HG03196 (cell line): ENCODE data around the gene FAM13A.
A peak's percentile ranks its signal among the peaks of the same experiment; 100 is the strongest.

Source experiments
- ATAC-seq: cut with Tn5 transposase; IDR thresholded peaks from one replicate; pipeline ENCODE4 v1.9.1; 2021; ENCODE audit not compliant: unreplicated experiment

FAM13A gene

DNA sequence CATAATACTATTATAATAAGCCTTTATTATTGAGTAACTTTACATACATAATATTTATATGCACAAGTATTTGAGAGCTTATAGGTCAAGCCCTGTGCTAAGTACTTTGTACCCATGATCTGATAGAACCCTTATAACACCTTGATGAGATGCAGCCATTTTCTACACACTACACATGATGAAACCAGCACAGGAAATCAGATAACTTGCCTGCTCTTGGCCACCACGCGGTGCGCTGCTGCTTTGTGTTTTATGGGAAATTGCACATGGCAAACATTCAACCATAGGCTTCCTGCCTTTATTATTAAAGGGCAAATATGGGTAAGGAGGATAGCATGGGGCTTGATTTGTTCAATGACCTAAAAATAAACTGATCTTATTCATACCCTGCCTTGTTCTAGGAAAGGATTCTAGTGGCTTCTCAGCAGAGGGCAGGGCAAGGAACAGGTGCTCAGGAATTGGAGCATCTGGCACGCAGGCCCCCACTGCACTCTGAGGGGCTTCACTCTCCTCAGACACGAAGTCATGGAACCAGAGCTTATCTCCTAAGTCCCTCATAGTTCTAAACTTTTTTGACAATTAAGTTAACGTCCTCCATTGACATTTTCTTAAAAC lies 327.7 kb downstream of the FAM13A start:
- no peak for ATAC-seq

DNA sequence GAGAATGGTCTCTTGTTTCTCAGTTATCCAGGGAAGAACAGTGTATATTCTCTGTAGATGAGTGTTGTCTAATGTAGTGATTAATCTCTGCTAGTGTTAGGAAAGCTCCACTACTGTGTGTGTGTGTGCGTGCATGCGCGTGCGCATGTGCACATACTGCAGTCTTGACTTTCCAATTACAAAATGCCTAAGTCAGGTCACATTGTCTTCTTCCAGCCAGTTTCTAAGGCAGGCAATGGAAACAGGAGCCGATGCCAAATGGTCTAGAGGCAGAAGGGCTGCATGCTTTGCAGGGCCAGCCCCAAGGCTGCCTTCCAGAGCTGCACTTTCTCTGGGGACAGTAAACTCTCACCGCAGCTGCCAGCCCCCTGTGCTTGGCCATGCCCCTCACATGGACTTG lies 328.8 kb downstream of the FAM13A start:
- ATAC-seq: no peak

DNA sequence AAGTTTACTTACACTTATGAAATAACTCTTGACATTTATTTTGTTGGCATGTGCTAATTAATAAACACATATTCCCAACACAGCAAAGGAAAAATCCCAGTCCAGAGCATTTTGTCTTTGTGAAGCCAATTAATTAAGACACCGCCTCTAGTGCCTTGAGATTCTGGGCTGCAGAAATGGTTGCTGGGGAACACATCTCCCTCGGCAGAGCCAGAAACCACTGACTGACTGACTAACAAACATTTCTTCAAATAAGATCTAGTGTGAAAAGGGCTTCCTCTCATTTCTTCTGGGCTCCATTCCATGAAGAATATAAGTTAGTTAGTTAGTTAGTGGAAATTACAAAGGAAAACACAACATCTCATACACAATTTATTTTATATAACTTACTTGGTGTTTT lies 331.0 kb downstream of the FAM13A start:
- no peak for ATAC-seq

DNA sequence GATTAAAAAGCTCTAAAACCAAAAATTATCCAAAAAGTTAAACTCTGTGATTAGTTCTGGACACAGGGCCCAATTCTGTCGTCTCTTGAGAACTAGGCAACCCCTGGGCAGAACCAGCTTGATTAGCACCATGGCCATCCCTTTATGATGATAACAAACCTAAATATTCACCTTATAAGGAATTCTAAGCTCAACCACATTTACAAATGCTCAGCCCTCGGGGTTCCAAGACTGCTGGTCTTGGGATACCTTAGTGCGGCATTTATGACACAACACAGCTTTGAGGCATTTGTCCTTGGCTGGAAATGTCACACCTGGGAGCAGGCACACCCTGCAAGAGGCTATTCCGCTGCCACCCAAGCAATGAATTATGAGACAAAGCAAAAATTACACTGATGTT lies 331.8 kb downstream of the FAM13A start:
- no peak for ATAC-seq

DNA sequence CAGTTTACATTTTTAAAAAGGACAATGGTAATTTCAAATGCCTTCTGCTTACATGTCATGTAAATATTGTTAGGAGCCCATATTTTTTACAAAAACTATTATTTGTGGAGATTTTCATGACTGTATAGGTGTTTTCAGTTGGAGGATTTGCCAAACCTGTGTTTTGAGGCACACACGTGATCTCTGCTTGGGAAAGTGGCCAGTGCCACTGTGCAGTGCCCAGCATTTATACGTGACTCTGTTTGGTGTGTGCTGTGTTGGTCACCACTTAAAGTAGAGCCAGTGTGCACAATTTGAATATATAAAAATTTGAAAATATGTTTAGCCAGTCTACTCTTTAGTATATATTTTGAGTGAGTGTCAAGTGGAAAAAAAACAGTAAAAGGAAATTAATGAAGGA lies 332.6 kb downstream of the FAM13A start:
- no peak for ATAC-seq

DNA sequence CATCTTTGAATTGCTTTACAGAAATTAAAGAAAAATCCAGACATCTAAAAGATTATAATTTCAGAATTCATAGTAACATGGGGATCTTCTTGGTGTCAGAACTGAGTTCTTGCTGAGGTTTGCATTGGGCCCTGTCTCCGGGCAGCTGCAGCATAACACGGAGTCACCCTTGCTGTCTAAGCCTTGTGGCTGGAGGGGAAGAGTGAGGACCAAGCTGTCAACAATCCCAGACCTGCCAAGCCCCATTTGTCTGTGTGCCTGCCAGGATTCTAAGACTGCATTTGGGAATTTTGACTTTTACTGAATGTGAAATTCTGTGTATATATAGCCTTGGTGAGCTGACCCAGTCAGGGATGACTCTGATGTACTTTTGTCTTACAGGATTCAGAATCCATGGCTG lies 334.2 kb downstream of the FAM13A start:
- no peak for ATAC-seq

DNA sequence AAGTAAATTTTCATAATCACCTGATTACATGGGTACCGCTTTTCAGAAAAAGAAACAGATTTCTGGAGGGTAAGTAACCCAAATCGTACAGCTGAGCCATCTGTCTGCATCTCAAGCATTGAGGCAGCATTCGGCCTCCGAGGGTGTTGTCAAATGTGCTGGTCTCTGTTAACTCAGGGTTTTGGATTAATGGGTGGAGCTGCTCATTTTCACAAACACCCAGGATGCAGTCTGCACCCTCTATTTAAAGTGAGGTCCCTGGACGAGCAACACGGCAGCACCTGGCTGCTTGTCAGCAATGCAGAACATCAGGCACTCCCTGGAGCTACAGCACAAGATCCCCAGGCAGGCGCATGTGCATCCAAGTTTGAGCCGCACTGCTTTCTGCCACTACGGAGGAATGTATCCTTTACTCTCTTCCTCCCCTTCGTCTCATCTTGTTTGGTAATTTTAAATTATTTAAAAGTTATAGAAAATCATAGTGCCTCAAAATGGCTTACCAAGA lies 334.7 kb downstream of the FAM13A start:
- no peak for ATAC-seq

DNA sequence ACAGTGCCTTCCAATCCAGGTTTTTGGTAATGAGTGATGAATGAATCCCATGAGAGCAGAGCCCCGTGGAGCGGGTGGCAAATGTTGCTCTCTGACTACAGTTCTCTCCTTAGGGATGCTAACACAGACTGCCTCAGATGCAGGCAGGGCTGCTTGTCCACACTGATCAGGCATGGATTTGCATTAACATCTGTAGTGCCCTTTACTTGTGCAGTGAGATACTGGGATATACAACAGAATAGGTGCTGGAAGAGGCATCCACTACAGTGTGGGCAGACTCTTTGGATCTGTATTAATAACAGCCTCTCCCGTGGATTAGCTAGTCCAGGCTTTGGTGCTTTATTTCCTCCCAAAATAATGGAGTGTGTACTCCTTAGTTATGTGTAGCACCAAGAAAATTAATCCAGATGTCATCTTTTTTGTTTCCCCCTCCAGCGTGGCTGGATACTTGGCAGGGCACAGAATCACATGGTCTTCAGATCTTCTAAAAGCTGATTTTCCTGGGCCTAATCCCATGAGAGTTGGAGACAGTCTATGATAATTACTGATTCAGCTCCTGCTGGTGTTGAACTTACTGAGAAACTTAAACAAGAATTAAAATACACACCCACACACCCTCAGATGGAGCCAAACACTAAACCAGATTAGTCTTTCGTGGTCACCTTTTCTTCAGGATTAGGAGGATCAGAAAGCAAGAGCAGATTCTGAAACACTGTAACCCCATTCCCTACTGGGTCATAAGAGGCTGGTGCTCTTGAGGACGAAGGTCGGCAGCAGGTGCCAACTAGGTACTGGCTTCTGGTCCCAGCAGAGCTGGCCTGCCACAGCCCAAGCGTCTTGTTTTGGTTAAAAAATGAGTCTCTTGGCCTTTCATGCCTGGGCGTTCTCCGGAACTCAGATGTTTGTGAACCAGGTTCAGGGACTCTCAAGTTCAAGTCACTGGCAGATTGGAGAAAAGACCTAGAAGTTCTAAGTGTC lies 336.2 kb downstream of the FAM13A start:
- ATAC-seq: no peak

DNA sequence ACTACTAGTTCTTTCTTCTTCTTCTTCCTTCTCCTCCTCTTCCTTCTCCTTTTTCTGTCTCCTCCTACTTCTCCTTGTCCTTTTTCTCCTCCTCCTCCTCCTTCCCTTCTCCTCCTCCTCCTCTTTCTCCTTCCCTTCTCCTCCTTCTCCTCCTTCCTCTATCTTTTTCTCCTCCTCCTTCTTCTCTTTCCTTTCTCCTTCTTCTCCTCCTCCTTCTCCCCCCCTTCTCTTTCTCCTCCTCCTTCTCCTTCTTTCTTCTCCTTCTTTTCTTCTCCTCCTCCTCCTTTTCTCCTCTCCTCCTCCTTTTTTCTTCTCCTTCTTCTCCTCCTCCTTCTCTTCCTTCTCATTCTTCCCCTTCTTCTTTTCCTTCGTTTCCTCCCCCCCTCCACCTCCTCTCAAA lies 337.6 kb downstream of the FAM13A start:
- ATAC-seq: no peak

DNA sequence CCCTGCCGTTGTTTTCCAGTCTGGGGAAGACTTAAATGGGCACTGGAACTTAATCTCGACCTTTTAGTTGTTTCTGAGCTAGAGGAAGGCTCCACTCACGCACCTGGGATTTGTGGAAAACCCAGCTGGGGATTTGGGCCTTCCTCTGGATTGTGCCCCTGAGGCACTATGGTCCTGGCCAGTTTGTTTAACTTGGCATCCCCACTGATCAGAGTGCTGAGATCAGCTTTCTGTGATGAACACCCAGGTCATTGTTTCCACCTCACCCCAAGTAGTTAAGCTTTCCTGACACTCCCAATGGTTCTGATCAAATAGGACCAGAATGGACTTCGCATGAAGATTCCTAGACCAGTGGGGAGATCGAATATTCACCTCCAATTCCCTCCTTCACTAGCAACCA lies 338.9 kb downstream of the FAM13A start:
- no peak for ATAC-seq

DNA sequence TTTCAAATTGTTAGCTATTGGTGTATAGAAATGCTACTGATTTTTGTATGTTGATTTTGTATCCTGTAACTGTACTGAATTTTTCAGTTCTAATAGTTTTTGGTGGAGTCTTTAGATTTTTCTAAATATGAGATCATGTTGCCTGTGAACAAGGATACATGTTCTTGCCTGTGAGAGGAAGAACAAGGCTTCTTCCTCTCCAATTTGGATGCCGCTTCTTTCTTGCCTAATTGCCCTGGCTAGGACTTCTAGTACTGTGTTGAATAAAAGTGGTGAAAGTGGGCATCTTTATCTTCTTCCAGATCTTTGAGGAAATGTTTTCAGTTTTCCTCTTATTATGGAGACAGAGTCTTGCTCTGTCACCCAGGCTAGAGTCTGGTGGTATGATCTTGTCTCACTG lies 343.2 kb downstream of the FAM13A start:
- no peak for ATAC-seq

DNA sequence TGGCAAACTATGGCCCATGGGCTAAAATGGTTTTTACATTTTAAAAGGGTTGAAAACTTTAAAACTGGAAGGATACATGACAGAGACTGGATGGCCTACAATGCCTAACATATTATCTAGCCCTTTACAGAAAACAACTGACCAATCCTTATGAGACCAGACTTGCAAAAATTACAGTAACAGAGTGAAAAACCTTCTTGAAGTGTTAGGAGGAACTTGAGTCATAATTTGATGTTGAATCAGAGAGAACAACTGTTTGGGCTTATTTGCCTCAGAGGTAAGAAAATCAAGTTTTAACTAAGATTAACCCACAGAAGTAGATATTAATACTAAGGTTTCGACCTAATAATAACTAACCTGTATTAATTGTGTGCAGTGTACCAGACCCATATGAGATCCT lies 347.0 kb downstream of the FAM13A start:
- no peak for ATAC-seq

DNA sequence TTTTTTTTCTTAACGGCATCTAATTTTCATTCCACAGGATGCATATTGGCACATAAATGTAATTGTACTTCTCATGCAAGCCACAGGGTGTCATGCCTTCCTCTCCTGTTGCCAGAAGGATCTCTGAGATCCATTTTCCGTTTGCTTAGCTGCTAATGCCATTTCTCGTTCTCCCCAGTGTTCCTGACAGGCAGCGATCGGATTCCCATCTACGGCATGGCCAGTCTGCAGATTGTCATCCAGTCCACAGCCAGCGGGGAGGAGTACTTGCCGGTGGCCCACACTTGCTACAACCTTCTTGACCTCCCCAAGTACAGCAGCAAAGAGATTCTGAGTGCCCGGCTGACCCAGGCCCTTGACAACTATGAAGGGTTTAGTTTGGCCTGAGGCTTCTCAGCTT lies 350.4 kb downstream of the FAM13A start:
- no peak for ATAC-seq

DNA sequence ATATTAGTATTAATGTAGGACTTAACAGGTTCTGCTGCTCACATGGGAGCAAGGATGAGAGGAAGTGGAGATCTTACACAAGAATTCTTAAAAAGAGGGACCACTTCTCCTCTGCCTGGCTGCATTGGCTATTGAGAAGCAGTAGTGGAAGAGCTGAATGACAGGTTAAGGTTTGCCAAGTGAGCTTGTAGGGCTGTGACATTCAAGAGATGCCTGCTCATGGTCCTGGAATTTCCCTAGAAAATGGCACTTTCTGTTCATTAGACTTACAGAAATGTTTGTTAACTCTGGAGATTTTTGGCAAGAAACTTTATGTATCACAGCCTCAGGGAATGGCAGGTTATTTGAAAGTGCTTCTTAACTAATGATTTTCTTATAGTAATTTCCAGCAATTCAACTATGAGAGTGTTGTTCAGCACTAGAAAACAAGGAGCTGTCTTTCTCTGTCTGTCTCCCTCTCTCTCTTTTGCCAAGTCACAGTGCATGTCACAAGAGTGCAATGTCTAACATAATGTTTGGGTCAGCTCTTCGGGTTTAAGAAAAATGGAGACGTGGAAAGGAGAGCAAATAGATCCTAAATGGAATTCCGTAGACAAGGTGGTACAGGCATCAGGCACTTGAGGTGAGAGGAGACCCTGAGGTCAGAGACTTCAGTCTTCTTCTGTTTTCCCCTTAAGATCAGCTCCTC lies 351.0 kb downstream of the FAM13A start:
- ATAC-seq: no peak

DNA sequence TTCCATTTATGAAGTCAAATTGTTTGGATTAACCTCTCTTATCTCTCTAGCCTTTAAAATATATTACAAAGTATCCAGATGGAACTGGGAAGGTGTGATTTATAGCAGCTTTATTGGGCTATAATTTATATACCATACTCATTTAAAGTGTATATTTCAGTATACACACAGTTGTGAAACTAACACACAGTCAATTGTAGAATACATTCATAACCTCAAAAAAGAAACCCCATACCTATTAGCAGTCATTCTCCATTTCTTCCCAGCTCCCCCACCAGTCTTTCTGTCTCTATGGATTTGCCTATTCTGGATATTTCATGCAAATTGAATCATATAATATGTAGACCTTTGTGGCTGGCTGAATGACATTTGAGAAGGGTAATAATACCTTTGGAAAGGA lies 351.8 kb downstream of the FAM13A start:
- ATAC-seq: no peak

DNA sequence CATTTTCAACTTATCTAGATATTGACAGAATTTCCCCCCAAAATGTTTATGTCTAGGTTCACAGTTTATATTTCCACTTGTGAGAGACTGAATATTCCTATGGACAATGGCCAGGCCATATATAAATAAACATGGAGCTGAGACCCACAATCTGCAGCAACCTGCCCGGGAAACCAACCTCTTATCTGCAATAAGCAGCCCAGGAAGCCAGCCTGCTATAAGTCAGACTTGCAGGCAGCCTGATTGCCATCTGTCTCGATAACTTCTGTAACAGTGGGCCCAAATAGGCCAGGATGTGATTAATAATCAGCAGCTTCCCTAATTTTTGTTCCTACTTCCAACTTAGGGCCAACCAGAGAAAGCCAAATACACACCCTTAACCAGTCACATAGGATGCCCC lies 354.2 kb downstream of the FAM13A start:
- no peak for ATAC-seq

DNA sequence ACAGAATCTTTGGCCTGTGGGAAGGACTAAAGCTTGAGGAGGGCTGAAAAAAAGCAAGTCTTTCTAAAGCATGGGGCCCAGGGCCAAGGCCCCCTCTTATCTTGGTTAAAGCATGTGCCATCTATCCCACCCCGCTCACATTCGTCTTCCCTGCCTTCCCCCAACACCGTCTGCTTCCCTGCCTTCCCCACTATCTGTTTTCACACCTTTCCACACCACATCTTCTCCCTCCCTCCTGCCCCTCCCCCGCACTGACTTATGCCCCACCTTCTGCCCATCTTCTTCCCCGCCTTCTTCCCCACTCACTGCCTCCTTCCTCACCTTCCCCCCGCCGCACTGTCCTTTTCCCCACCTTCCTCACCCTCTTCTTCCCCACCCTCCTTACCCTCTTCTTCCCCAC lies 358.5 kb downstream of the FAM13A start:
- ATAC-seq: no peak

DNA sequence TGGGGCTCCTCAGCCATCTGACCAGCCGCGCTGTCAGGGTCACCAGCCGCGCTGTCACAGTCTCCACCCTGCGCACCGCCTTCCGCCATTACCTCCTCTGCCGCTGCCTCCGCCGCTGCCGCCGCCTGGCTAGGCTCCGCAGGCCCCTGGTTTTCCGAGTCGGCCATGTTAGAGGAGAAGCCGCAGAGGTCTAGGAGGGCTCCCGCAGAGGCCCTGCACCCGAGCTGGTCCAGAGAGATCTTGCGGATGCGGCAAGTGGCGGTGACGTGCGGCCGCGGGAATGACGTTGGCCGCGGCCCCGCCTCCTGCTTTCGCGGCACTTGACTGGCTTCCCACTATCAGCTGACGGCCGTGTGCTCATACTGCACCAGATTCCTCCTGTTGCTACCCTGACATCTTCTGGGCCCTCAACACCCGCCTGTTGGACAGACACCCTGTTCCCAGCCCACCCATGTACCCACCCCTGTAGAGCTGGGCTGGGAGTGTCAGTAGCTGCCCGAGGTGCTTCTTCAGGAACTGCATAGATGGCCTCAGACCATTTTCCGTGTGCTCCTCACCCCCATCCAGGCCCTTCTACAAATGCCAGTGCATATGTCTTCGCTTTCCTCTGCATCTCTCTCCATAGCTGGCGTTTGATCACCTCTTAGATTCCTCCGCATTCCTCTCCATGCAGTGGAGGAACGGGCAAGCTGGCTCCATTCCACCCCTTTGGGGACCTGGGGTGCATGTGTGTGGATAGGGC lies 359.2 kb downstream of the FAM13A start, which contains the start of gene NAP1L5:
TSS of gene NAP1L5 (minus strand) at position 242 of the 742 bp plus-strand sequence. CDS start at position 167, 75 bp downstream.
- peak; percentile 91 for ATAC-seq

DNA sequence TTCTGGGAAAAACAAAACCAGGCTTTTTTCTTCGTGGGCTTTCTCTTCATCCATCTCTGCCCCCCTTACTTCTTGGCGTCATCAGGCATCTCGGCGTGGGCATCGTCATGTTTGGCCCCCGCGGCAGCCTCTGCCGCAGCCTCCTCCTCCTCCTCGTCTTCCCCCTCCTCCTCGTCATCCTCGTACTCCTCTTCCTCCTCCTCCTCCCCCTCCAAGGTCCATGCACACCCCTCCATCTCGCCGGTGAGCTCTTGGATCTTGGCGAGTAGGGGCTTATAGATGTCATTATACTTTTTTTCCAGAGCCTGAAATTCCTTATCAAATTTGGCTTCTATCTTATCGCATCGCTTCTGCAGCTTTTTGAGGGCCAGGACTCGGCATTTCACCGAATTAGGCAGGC lies 359.8 kb downstream of the FAM13A start:
- no peak for ATAC-seq

DNA sequence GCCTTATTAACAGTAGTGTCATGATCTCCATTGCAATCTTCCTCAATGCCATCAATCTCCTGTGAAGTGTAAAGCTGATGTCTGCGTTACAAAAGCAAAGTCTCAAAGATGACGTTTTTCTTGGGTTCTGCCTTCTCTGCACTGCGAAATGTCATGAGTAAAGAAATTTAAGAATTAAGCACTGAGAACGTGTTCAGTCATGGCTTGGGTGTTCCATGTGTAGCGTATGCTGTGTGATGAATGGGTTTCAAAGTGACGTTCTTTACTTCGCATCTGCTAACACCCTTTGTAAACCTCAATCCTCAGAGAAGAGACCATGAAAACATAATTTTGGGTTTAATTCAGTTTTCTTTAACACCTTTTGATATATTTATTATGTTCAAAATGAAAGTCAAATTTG lies 360.4 kb downstream of the FAM13A start:
- no peak for ATAC-seq

DNA sequence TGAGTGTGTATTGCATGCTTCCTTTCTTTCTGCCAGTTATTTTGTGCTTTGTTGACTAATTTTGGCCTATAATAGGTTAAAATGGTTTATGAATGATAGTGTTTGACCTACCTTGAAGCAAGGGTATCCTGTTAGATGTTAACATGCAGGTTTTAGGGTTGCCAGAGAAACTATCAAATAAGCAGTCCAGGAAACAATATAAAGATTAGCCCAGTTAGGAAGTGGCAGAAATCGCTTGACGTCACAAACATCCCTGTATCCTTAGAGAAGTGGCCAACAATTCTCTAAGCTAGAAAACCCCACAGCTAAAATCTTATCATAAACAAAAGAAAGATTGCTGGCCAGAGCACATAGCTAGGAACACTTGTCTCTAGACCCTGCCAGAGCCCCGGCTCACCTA lies 363.2 kb downstream of the FAM13A start:
- ATAC-seq: no peak
